ENCODE results near the gene TMA7B.

TMA7B gene

DNA sequence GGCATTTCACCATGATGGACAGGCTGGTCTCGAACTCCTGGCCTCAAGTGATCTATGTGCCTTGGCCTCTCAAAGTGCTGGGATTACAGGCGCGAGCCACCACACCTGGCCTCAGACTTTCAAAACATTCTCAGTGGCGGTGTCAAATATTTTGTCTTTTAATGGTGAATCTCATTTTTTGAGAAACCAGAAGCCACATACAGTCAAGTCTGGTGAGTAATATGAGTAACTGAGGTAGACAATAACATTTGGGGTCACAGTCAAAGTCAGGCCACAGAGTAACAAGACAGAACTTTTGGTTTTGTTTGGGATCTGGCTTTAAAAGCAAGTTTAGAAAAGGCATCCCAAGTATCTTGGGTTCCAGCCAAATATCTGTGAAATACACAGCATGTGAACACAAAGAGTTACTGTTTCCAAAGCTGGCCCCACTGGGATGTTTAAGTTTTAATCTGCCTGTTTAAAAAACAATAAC lies 5.6 kb upstream of the TMA7B start:
- DNase-seq (ENCODE audit: low read depth): no peak

DNA sequence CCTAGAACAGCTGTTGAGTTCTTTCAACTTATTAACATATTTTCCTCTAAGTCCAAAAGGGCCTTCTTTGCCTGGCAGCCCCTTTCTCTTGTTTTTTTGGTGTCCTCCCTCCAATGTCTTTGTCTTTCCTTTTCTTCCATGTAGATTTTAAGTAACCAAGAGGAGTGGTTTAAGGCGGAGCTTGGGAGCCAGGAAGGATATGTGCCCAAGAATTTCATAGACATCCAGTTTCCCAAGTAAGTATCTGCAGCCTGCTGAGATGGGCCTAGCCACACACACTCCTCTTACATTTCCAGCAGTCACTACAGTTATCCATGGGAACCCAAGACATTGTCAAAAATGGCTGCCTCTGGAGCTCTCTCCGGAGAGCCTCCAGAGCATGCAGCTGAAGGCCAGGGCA lies 4.5 kb upstream of the TMA7B start:
- no peak for DNase-seq (ENCODE audit: low read depth)

DNA sequence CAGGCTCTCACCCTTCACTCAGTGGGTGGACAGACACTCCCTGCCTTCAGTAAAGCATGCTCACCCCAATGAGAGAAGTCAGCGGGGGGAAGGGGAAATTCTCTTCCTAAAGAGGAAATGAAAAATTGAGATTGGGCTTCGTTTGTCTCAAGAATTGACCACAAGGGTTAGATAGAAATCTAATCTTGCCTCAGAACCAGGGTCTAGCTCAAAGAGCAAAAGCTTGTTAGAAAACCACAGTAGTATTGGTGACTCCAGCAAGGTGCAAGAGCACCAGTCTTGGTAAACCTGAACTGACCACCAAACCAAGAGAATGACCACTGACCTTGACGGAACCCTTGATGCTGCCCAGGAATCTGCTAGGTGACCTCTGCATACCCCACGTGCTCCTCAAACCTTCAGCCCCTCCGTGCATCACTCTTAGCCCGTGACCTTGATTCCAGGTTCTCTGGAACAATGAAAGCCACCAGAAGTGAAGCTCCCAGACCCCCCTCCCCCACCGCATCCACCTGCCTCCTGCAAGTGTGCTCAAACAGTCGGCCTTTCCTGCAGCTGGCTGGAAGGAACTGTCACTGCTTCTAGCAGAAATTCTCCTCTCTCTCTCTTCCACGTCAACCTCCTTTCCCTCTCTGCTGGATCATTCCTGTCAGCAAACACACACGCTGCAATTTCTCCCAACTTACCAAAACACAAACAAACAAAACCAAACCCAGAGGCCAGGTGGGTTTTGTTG lies 3.1 kb upstream of the TMA7B start:
- DNase-seq (ENCODE audit: low read depth): no peak

DNA sequence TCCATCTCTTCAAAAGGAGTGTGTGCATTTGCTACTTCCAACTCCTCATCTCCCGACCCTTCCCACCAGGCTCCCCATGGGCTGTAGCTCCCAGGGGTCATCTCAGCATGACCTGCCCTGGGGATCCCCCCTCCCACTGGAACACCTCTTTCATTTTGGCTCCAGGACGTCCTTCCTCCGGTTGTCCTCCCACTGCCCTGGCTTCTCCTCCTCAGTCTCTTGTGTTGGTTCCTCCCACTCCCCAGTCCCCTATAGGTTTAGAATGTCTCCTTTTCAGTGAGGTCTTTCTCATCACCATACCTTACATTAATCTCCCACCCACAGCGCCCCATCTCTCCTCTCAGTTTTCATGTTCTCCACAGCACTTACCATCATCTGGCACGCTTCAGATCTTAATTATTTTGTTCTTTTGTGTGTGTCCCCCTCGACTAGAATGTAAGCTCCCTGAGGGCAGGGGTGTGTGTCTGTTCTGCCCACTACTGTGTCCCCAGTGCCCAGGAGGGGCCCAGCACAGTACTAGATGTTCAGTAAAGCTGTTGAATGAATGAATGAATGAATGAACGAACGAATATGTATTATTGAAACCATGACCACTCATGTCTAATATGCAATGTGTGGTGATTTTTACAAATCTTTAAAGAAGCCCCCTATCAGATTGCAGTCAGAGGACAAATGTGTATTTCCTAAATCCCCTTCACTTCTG lies 2.0 kb upstream of the TMA7B start:
- DNase-seq (ENCODE audit: low read depth): no peak

DNA sequence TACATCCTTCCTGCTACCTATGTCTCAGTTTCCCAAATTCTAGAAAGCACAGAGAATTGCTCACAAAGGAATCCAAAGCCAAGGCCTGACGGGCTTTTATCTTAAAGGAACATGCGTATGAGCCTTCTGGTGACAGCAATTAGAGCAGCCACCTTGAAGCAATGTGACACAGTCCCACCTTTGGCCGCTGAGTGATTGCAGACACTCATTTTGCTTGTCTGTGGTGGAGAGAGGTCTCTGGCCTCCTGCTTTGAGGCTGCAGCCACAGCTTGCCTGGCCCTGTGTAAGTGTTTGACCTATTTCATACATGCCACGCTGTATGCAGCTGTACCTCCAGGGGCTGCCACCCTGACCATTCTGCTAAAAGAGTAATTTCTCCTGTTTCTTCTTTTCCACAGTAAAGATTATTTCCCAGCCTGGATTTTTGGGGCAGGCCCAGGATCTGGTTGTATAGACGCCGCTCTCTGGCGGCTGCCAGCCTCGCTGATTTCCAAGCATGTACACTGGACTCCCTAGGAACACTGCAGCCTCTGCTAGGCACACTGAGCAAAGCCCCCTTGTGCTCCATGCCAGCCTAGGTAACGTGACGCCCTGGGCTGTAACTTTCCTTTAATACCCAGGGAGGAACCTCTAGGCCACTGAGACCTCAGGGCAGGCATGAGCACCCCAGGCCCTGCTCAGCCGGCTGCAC lies 1.1 kb upstream of the TMA7B start:
- no peak for DNase-seq (ENCODE audit: low read depth)

DNA sequence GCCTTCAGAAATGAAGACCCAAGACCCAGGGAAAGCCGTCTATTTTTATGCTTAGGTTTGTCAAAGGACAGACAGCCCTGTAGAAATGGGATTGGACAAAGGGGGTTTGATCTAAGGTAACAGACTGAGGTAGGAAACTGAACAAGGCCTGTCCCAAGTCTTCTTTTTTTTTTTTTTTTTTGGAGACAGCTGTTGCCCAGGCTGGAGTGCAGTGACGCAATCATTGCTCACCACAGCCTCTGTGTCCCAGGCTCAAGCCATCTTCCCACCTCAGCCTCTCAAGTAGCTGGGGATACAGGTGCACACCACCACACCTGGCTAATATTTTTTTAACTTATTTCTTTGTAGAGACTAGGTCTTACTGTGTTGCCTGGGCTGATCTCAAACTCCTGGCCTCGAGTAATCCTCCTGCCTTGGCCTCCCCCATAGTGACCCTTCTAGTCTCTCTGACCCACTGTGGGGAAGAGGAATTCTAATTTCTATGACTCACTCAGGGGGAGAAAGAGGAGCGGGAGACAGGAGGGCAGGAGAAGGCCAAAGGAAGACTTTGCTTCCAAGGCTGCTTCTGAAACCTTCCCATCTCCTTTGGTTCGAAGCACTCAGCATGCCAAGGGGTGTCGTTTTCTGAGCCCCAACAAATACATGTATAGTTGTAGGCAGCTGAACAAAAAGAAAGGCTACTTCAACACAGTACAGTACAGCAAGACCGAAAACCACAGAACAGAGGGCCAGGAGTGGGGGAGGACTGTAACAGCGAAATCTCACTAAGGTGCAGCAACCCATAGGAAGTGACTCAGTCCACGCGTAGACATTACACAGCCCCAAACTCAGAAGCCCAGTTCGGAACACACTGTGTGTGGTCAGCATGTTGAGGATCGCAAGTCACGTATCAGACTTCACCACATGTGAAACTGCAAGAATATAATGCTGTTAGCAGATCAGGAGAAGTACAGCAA lies 872 bp downstream of the TMA7B start:
- peak; percentile 25 for DNase-seq (ENCODE audit: low read depth)

DNA sequence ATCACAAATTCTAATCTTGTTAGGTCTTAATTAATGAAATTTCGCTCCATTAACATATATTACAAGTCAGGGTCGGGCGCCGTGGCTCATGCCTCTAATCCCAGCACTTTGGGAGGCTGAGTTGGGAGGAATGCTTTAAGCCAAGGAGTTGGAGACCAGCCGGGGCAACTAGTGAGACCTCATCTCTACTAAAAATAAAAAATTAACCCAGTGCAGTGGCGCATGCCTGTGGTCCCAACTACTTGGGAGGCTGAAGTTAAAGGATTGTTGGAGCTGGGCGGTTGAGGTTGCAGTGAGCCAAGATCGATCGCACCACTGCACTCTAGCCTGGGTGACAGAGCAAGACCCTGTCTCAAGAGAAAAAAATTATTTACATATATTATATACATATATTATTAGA lies 1.9 kb downstream of the TMA7B start:
- no peak for DNase-seq (ENCODE audit: low read depth)

DNA sequence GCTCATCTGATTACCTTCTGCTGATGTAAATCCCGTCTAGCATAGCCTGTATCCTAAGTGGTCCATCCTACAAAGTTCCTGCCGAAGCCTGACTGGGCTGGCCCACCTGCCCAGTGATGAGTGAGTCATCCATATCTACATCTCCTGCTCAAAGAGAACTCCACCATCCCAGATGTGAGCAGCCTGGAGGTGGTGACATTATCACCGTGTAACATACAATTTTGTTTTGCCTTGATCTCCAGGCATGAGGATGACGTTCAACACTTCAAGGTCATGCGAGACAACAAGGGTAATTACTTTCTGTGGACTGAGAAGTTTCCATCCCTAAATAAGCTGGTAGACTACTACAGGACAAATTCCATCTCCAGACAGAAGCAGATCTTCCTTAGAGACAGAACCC lies 5.6 kb downstream of the TMA7B start:
- no peak for DNase-seq (ENCODE audit: low read depth)

DNA sequence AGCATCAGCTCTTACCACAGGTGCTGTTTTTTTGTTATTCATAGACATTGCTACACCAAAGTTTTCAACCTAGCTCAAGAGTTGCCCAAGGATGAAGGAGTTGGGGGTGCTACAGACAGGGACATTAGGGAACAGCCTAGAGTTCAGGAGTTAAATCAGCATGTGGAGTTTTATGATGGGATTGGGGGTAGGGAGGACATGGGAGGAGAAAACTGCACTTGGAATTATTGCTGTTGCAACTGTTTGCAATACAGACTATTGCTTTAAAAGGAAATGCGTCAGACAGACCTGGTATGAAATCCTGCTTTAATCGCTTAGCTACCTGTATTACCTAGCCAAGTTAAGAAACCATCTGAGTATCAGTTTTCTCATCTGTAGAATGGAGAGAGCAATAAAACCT lies 6.3 kb downstream of the TMA7B start:
- DNase-seq (ENCODE audit: low read depth): no peak

DNA sequence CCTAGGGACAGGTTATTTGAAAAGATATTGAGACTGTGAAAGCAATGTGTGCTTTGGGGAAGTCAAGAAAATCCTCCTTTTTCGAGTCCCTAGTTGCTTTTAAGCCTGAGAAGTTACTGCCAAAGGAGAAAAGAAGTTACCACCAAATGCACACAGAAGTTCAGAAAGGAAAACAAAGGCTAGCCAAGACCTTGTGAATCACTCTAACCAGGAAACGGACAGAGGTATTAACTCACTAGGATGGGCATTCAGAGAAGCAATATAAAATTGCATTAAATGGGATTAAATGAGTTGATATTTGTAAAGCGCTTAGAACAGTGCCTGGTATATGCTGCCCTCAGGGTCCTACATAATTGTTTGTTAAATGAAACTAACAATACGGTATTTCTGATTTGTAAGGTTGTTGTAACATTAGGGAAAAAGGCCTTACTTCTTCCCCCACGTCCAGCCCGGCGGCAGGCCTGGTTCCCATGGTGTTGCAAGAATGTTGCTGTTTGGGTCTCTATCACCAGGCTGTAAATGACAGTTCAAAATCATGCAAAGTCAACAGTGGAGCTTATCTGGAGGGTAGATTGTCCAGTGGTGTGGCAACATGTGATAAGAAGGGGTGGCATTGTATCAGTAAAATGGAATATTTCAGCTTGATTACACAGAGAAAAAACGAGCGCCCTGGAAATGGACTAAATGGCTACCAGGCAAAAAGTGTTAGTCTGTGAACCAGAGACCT lies 7.1 kb downstream of the TMA7B start:
- DNase-seq (ENCODE audit: low read depth): no peak

DNA sequence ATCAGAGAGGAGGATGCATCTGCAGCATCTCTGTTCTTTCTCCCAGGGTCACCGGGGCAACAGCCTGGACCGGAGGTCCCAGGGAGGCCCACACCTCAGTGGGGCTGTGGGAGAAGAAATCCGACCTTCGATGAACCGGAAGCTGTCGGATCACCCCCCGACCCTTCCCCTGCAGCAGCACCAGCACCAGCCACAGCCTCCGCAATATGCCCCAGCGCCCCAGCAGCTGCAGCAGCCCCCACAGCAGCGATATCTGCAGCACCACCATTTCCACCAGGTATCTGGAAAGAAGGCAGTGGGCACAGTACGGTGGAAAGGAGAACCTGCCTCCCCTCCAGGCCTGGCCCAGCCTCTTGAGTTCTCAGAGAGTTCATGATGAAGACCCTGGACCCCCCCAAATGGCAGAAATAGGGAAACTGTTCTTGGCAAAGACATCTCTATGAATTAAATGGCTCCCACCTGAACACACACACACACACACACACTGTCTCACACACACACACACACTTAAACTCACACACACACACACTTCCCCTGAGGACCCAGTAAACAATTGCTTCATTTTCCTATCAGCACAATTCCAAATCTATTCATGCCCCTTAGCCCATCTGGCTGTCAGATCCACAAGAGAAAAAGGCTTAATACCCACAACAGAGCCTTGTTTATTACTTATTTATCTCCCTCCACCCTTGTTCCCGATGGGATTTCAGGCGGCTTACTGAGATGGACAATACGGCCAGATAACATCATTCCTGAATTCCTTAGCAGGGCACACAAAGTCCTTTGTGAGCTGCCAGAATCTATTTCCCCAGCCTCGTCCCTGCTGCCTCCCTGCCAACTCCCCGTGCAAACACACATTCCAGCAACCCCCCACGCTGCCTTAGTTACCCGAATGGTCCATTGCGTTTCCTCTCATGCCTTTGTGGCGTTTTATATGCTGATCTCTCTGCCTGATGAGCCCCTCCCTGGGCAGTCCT lies 8.1 kb downstream of the TMA7B start:
- no peak for DNase-seq (ENCODE audit: low read depth)

DNA sequence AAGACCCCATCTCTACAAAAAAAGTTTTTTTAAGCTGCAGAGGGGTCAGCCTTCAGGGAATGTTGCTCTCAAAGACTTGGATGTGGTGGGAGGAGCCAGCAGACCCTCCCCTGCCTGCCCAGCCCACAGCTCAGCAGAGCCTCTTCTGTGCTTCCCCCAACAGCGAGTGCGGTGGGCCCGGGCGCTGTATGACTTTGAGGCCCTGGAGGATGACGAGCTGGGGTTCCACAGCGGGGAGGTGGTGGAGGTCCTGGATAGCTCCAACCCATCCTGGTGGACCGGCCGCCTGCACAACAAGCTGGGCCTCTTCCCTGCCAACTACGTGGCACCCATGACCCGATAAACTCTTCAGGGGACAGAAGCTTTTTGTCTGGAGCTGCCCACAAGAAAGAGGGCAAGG lies 10.5 kb downstream of the TMA7B start:
- no peak for DNase-seq (ENCODE audit: low read depth)

DNA sequence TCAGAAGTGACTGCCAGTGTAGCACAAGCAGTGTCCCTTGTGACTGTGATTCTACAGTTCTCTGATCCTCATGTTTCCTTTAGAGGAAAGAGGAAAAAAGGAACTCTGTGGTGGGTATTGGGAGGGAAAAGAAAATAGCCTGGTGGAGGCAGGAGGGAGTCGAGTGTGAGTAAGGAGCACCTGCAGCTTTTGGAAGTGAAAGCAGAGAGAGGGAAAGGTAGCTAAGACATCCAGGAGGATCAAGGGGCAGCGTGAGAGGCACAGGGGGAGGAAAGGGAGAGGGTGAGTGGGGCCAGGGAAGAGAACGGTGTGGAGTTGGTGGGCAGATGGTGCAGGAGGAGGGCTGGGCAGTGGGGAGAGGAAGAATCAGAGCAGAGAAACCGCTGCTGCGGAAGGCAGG lies 12.4 kb downstream of the TMA7B start:
- DNase-seq (ENCODE audit: low read depth): no peak

DNA sequence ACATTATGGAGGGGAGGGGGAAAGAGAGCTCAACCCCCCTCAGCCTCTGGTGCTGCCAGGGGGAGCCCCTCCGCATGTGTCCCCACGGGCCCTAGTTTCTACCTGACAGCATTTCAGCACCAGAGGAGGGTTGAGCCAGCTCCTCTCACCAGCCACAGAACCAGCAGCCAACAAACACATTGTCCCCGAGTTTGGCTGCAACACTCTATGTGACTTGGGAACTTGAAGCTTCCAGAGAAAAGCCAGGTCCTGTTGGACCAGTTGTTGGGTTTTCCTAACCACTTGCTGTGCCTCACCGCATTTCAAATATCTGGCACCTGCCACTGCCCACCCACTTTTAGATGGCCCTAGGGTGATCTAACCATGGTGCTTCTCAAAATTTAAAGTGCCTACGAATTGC lies 13.5 kb downstream of the TMA7B start:
- no peak for DNase-seq (ENCODE audit: low read depth)

DNA sequence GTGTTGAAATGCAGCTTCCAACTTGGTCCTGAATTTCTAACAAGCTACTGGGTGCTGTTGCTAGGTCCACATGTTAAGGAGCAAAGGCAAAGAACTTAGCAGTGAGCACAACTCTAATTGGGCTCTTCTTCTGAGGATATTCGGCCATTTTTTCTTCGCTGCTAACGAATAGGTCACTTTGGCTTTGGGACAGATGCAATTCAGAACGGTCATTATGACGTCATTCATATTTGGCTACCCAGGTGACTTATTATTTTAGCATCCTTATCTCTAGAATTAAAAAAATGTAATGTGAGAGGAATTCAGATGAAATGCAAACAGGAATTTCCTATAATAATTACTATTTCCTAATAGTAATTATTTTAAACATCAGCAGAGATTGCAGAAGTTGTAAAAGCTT lies 13.9 kb downstream of the TMA7B start:
- DNase-seq (ENCODE audit: low read depth): no peak

DNA sequence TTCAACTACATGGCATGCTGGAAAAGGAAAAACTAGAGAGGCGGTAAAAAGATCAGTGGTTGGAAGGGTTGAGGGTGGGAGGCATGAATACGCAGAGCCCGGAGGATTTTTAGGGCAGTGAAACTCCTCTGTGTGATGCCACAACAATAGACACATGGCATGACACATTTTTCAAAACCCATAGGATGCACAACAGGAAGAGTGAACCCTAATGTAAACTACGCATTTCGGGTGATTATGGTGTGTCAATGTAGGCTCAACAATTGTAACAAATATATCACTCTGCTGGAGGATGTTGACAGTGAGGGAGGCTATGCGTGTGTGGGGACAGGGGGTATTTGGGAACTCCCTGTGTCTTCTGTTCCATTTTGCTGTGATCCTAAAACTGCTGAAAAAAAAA lies 18.9 kb downstream of the TMA7B start:
- no peak for DNase-seq (ENCODE audit: low read depth)

DNA sequence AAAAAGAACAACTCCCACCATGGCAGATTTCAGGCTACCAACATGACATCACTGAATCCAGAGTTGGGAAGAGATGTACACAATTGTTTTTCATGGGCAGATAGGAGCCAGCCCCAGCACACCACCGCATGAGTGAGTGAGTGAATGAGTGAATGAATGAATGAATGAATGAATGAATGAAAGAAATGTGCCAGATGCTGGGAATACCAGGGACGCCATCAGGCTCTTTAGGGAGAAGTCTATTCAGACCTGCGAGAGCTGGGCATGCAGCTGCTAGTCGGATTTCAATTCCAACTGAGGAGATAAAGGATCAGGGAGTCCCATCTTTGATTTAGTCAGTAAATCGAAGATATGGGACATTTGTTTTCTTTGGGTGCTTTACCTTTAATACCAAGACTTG lies 19.3 kb downstream of the TMA7B start:
- no peak for DNase-seq (ENCODE audit: low read depth)

DNA sequence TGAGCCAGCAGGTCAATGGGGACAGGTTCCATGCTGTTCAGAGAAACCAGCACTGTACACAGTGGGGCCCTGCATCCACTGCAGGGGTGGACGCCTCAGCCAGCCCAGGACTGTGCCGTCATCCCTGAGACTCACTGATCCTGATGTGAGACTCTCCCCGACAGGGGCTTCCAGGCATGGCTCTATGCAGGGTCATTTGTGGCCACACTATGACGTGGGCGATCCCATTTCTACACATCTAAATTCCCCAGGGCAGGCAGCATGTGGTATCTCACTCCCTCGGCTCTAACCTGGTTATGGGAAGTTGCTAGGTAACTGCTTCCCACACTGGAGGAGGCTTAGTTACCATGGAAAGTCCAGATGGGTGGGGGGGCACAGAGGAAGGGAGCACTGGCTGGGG lies 20.4 kb downstream of the TMA7B start:
- no peak for DNase-seq (ENCODE audit: low read depth)

DNA sequence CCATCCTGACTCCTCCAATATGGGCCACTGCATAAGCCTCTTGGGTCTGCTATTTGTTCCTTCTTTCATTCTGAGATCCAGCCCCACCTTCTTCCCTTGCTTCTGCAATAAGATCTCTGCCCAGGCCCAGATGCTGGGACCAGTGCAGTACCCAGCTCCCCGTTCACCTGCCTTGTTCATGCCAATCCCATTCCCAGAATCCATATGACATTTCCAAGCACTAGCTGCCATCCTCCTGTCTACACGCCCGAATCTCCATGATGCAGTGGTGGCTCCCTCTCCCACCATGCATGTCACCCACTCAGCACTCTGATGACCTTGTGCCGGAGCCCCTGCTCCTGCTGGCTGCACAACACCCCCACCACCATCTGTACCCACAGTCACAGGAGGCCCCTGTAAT lies 23.1 kb downstream of the TMA7B start:
- DNase-seq (ENCODE audit: low read depth): no peak

DNA sequence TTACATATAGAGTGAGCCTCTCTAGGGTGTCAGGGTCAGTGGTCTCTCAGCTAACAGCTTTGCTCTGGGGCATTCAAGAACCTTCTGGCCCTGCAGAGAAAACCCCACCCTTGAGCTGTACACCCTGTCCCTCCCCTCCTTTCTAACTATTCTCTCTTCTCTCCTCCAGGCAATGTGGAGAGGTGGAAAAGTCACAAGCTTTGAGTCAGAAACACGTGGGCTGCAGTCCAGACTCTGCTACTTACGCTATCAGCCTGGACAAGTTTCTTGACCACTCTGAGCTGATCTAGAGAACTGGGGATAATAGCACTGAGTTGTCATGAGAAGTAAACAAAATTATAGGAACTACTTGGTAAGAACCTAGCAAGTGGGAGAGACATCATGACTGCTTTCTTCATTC lies 23.8 kb downstream of the TMA7B start:
- DNase-seq (ENCODE audit: low read depth): no peak
